Activated CD8-positive, alpha-beta memory T cell treated with anti-CD3 and anti-CD28 coated beads for 24 hours (primary cell): Measurements from ENCODE around the gene SMAD4.

Source experiments
- DNase-seq: peaks from one replicate; pipeline ENCODE4 v3.0.0-alpha.2; 2020

Gene SMAD4

GRCh38 chr18:51025512-51025911 lies 4.5 kb upstream of the SMAD4 start:
- no peak for DNase-seq

GRCh38 chr18:51028201-51028805 lies 1.7 kb upstream of the SMAD4 start:
- no peak for DNase-seq

- DNase-seq: no peak
These were observed 677 bp upstream of the SMAD4 start for GRCh38 chr18:51029378-51029693.

- no peak for DNase-seq
These were observed 685 bp downstream of the SMAD4 start for GRCh38 chr18:51030537-51031258.

- DNase-seq: no peak
These were observed 2.2 kb downstream of the SMAD4 start for GRCh38 chr18:51032193-51032592.

GRCh38 chr18:51037230-51037629 lies 7.2 kb downstream of the SMAD4 start:
- no peak for DNase-seq

GRCh38 chr18:51038110-51038509 lies 8.1 kb downstream of the SMAD4 start:
- no peak for DNase-seq

GRCh38 chr18:51039138-51040112 lies 9.4 kb downstream of the SMAD4 start:
- no peak for DNase-seq

GRCh38 chr18:51041677-51042352 lies 11.8 kb downstream of the SMAD4 start:
- DNase-seq: no peak

GRCh38 chr18:51044928-51045585 lies 15.0 kb downstream of the SMAD4 start:
- DNase-seq: no peak

GRCh38 chr18:51048190-51048589 lies 18.2 kb downstream of the SMAD4 start:
- no peak for DNase-seq

- no peak for DNase-seq
These were observed 19.1 kb downstream of the SMAD4 start for GRCh38 chr18:51049137-51049536.

GRCh38 chr18:51051105-51051712 lies 21.2 kb downstream of the SMAD4 start:
- DNase-seq: no peak

- no peak for DNase-seq
These were observed 23.8 kb downstream of the SMAD4 start for GRCh38 chr18:51053814-51054213.

- DNase-seq: no peak
These were observed 24.8 kb downstream of the SMAD4 start for GRCh38 chr18:51054764-51055163.

GRCh38 chr18:51059969-51060368 lies 30.0 kb downstream of the SMAD4 start:
- no peak for DNase-seq

- no peak for DNase-seq
These were observed 34.2 kb downstream of the SMAD4 start for GRCh38 chr18:51064256-51064655.

GRCh38 chr18:51066273-51066672 lies 36.3 kb downstream of the SMAD4 start:
- DNase-seq: no peak

- no peak for DNase-seq
These were observed 38.1 kb downstream of the SMAD4 start for GRCh38 chr18:51068105-51068504.

- DNase-seq: no peak
These were observed 39.9 kb downstream of the SMAD4 start for GRCh38 chr18:51069885-51070284.

GRCh38 chr18:51070545-51070944 lies 40.5 kb downstream of the SMAD4 start:
- DNase-seq: no peak
